Nephron (organoid): ENCODE results near the gene FAM180A.

Experiments
- H3K27ac Mint-ChIP-seq, 3 experiments: 2 replicates each; pipeline ENCODE4 v1.8.0; 2020; ENCODE audit warnings: mixed read lengths in 3 of 3, mild to moderate bottlenecking in 2 of 3, moderate library complexity in 1 of 3
- H3K27me3 Mint-ChIP-seq: 2 replicates; pipeline ENCODE4 v1.8.0; 2021; ENCODE audit warnings: low read depth, mild to moderate bottlenecking, moderate library complexity, mixed read lengths
- H3K36me3 Mint-ChIP-seq: 2 replicates; pipeline ENCODE4 v1.8.0; 2020; ENCODE audit warnings: low read depth, mixed read lengths
- H3K4me1 Mint-ChIP-seq: 2 replicates; pipeline ENCODE4 v1.8.0; 2020; ENCODE audit warnings: mixed read lengths
- H3K4me3 Mint-ChIP-seq, 3 experiments: 2 replicates each; pipeline ENCODE4 v1.8.0; 2020; ENCODE audit warnings: mild to moderate bottlenecking in 3 of 3, mixed read lengths in 3 of 3, moderate library complexity in 2 of 3
- H3K9me3 Mint-ChIP-seq: 2 replicates; pipeline ENCODE4 v1.8.0; 2020; ENCODE audit warnings: mixed read lengths
- CTCF ChIP-seq, 3 experiments: fragments of 200-600 bp; sonication (generic); IDR thresholded peaks; one replicate each; pipeline ENCODE4 v1.5.0; 2021; ENCODE audit warnings: antibody characterized with exemption in 3 of 3; ENCODE audit not compliant: unreplicated experiment in 3 of 3

Gene FAM180A

GRCh38 chr7:135692055-135692454, 56.6 kb downstream of the FAM180A start:
- H3K4me3 Mint-ChIP-seq: no peak overlapping the region
- H3K36me3 Mint-ChIP-seq: peaks cover 27% of the 10 kb centered on the region
- no peak for TF ChIP-seq CTCF (IDR thresholded peaks at IDR 0.05; ENCODE audit: unreplicated experiment in 3 of 3)

GRCh38 chr7:135690566-135690965, 58.0 kb downstream of the FAM180A start:
- Mint-ChIP-seq H3K36me3 (peaks cover 32% of the 10 kb centered on the region), H3K4me1 (no peaks in the 10 kb centered on the region), H3K9me3 (no peaks in the 10 kb centered on the region), H3K27me3 (no peaks in the 10 kb centered on the region), H3K27ac (no peak overlapping the region), H3K4me3 (no peak overlapping the region)
- no peak for TF ChIP-seq CTCF (IDR thresholded peaks at IDR 0.05; ENCODE audit: unreplicated experiment in 3 of 3)

More at GRCh38 chr7:135692055-135692454, 56.6 kb downstream of the FAM180A start:
- Mint-ChIP-seq H3K27ac (no peak overlapping the region), H3K4me1 (peaks cover 3% of the 10 kb centered on the region), H3K9me3 (no peaks in the 10 kb centered on the region), H3K27me3 (no peaks in the 10 kb centered on the region)

- peak overlapping the region in 2 of 3 experiments; percentile 5 to 49 for H3K27ac Mint-ChIP-seq
Measured at GRCh38 chr7:135687466-135687865, 61.1 kb downstream of the FAM180A start.

GRCh38 chr7:135685306-135686084, 63.1 kb downstream of the FAM180A start:
- Mint-ChIP-seq H3K36me3 (peaks cover 23% of the 10 kb centered on the region), H3K9me3 (no peaks in the 10 kb centered on the region), H3K4me1 (peaks cover 6% of the 10 kb centered on the region), H3K4me3 (no peak overlapping the region), H3K27ac (no peak overlapping the region), H3K27me3 (no peaks in the 10 kb centered on the region)
- no peak for TF ChIP-seq CTCF (IDR thresholded peaks at IDR 0.05; ENCODE audit: unreplicated experiment in 3 of 3)

More at GRCh38 chr7:135687466-135687865, 61.1 kb downstream of the FAM180A start:
- TF ChIP-seq CTCF (IDR thresholded peaks at IDR 0.05; ENCODE audit: unreplicated experiment in 3 of 3): no peak
- Mint-ChIP-seq H3K36me3 (peaks cover 28% of the 10 kb centered on the region), H3K4me1 (peaks cover 6% of the 10 kb centered on the region), H3K4me3 (no peak overlapping the region), H3K27me3 (no peaks in the 10 kb centered on the region), H3K9me3 (no peaks in the 10 kb centered on the region)

GRCh38 chr7:135684699-135685098, 63.9 kb downstream of the FAM180A start:
- peaks cover 6% of the 10 kb centered on the region for H3K4me1 Mint-ChIP-seq
- H3K27ac Mint-ChIP-seq: peak overlapping the region in 1 of 3 experiments; percentile 39
- H3K4me3 Mint-ChIP-seq: no peak overlapping the region
- peaks cover 19% of the 10 kb centered on the region for H3K36me3 Mint-ChIP-seq
- no peak for TF ChIP-seq CTCF (IDR thresholded peaks at IDR 0.05; ENCODE audit: unreplicated experiment in 3 of 3)
- no peaks in the 10 kb centered on the region for H3K27me3 Mint-ChIP-seq
- no peaks in the 10 kb centered on the region for H3K9me3 Mint-ChIP-seq

- Mint-ChIP-seq H3K9me3 (no peaks in the 10 kb centered on the region), H3K4me3 (no peak overlapping the region), H3K27ac (peak overlapping the region in 1 of 3 experiments; percentile 39), H3K36me3 (peaks cover 15% of the 10 kb centered on the region), H3K4me1 (peaks cover 11% of the 10 kb centered on the region), H3K27me3 (no peaks in the 10 kb centered on the region)
- TF ChIP-seq CTCF (IDR thresholded peaks at IDR 0.05; ENCODE audit: unreplicated experiment in 3 of 3): no peak
Measured at GRCh38 chr7:135684136-135684535, 64.5 kb downstream of the FAM180A start.
